ENCODE data around the gene CDH13. TPM values are rescaled to one million over a fixed set of nuclear protein-coding genes. Genes with fewer than 3 reads are reported as not detected.

The CDH13 gene
- total and polyA plus RNA-seq, 5 donors: 20.7 to 123 (median 93.6) TPM

GRCh38 chr16:82652826-82653225 lies 26.1 kb downstream of the CDH13 start:
- H3K4me3 ChIP-seq (ENCODE audit: low read length): no peak overlapping the region
- no peaks in the 10 kb centered on the region for H3K9me3 ChIP-seq (ENCODE audit: control insufficient read depth, low read length)
- no peak overlapping the region for H3K27ac ChIP-seq (ENCODE audit: low read length)
- intact Hi-C loops (cut with DNase I): no loop called here
- no peak for ATAC-seq
- H3K27me3 ChIP-seq (ENCODE audit: control insufficient read depth, insufficient read depth): no peaks in the 10 kb centered on the region
- DNase-seq: no peak
- 92% methylated on average over 4 of the region's 4 CpGs for WGBS
- peaks cover 7% of the 10 kb centered on the region for H3K4me1 ChIP-seq (ENCODE audit: control insufficient read depth, insufficient read depth, low read length)

GRCh38 chr16:82653550-82654511 lies 27.1 kb downstream of the CDH13 start:
- H3K4me1 ChIP-seq (ENCODE audit: control insufficient read depth, insufficient read depth, low read length): peaks cover 7% of the 10 kb centered on the region
- intact Hi-C loops (cut with DNase I): no loop called here

GRCh38 chr16:82655072-82655714 lies 28.4 kb downstream of the CDH13 start:
- H3K4me1 ChIP-seq (ENCODE audit: control insufficient read depth, insufficient read depth, low read length): peaks cover 7% of the 10 kb centered on the region
- ATAC-seq (peak in 1 of 2 donors; percentile 45), DNase-seq (no peak)
- 52% methylated on average over 6 of the region's 6 CpGs for WGBS
- intact Hi-C loops (cut with DNase I): no loop called here
- H3K27ac ChIP-seq (ENCODE audit: low read length): no peak overlapping the region
- no peak overlapping the region for H3K4me3 ChIP-seq (ENCODE audit: low read length)
- no peaks in the 10 kb centered on the region for H3K27me3 ChIP-seq (ENCODE audit: control insufficient read depth, insufficient read depth)
- no peaks in the 10 kb centered on the region for H3K9me3 ChIP-seq (ENCODE audit: control insufficient read depth, low read length)

More at GRCh38 chr16:82653550-82654511, 27.1 kb downstream of the CDH13 start:
- Histone ChIP-seq H3K27ac (ENCODE audit: low read length) (peak overlapping the region; percentile 54), H3K27me3 (ENCODE audit: control insufficient read depth, insufficient read depth) (no peaks in the 10 kb centered on the region), H3K9me3 (ENCODE audit: control insufficient read depth, low read length) (no peaks in the 10 kb centered on the region), H3K4me3 (ENCODE audit: low read length) (no peak overlapping the region)
- WGBS: 41% methylated on average over 11 of the region's 11 CpGs
- ATAC-seq (peak; percentile 61 to 79), DNase-seq (no peak)

DNA sequence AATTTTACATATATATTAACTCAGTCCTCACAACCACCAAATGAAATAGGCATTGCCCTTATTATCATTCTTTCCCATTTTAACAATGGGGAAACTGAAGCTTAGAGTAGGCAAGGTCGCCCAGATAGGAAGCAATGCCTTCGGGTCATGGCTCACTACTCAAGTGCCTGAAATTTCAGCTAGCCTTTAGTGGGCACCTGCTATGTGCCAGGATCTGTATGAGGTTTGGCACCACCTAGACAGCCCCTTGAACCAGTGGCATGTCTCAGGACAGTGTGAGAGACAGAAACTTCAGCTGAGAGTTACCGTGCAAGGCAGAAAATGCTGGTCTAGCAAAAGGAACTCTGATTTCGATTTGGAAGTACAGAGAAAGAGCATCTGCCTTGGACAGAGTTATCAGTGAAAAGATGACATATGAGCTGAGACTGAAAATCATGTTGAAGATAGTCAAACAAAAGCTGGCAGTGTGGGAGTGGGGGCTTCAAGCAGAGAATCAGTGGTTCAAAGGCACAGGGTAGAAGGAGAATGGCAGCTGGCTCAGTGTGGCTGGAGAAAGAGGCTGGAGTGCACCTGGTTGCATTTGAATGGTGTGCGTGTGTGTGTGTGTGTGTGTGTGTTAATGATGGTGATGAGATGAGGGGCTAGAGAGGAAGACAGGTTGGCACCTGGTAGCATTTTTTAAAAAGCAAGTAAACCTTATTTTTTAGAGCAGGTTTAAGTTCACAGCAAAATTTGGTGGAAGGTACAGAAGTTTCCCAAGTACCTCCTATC lies 29.1 kb downstream of the CDH13 start:
- Histone ChIP-seq H3K27ac (ENCODE audit: low read length) (peak overlapping the region; percentile 19), H3K27me3 (ENCODE audit: control insufficient read depth, insufficient read depth) (no peaks in the 10 kb centered on the region), H3K4me1 (ENCODE audit: control insufficient read depth, insufficient read depth, low read length) (peaks cover 7% of the 10 kb centered on the region), H3K4me3 (ENCODE audit: low read length) (no peak overlapping the region), H3K9me3 (ENCODE audit: control insufficient read depth, low read length) (no peaks in the 10 kb centered on the region)
- 67% methylated on average over 5 of the region's 5 CpGs for WGBS
- intact Hi-C loops (cut with DNase I): no loop called here
- no peak for DNase-seq
- ATAC-seq: no peak

GRCh38 chr16:82657239-82657638 lies 30.5 kb downstream of the CDH13 start:
- Histone ChIP-seq H3K9me3 (ENCODE audit: control insufficient read depth, low read length) (no peaks in the 10 kb centered on the region), H3K27me3 (ENCODE audit: control insufficient read depth, insufficient read depth) (no peaks in the 10 kb centered on the region), H3K27ac (ENCODE audit: low read length) (no peak overlapping the region), H3K4me1 (ENCODE audit: control insufficient read depth, insufficient read depth, low read length) (peaks cover 7% of the 10 kb centered on the region), H3K4me3 (ENCODE audit: low read length) (no peak overlapping the region)
- WGBS: 77% methylated on average over 2 of the region's 2 CpGs
- ATAC-seq: no peak
- intact Hi-C loops (cut with DNase I): no loop called here
- no peak for DNase-seq

DNA sequence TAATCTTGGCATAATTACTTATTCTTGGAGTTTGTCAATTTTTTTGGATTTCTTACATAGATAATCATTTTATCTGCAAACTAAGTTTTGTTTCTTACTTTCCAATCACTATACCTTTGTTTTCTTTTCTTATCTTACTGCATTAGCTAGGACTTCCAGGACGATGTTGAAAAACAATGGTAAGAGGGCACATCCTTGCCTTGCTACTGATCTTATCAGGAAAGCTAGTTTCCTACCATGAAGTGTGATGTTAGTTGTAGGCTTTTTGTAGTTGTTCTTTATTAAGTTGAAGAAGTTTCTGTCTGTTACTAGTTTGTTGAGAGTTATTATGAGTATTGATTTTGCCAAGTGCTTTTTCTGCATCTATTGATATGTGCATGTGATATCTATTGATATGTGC lies 31.0 kb downstream of the CDH13 start:
- H3K9me3 ChIP-seq (ENCODE audit: control insufficient read depth, low read length): no peaks in the 10 kb centered on the region
- no peaks in the 10 kb centered on the region for H3K27me3 ChIP-seq (ENCODE audit: control insufficient read depth, insufficient read depth)
- intact Hi-C loops (cut with DNase I): no loop called here
- DNase-seq (no peak), ATAC-seq (no peak)
- 55% methylated on average over 1 of the region's 1 CpG for WGBS
- H3K4me3 ChIP-seq (ENCODE audit: low read length): no peak overlapping the region
- peaks cover 7% of the 10 kb centered on the region for H3K4me1 ChIP-seq (ENCODE audit: control insufficient read depth, insufficient read depth, low read length)
- no peak overlapping the region for H3K27ac ChIP-seq (ENCODE audit: low read length)

GRCh38 chr16:82658796-82659195 lies 32.0 kb downstream of the CDH13 start:
- Histone ChIP-seq H3K9me3 (ENCODE audit: control insufficient read depth, low read length) (no peaks in the 10 kb centered on the region), H3K4me1 (ENCODE audit: control insufficient read depth, insufficient read depth, low read length) (peaks cover 2% of the 10 kb centered on the region), H3K27me3 (ENCODE audit: control insufficient read depth, insufficient read depth) (no peaks in the 10 kb centered on the region), H3K4me3 (ENCODE audit: low read length) (no peak overlapping the region), H3K27ac (ENCODE audit: low read length) (no peak overlapping the region)
- intact Hi-C loops (cut with DNase I): no loop called here
- ATAC-seq: no peak
- no peak for DNase-seq
- WGBS: 95% methylated on average over 2 of the region's 2 CpGs

DNA sequence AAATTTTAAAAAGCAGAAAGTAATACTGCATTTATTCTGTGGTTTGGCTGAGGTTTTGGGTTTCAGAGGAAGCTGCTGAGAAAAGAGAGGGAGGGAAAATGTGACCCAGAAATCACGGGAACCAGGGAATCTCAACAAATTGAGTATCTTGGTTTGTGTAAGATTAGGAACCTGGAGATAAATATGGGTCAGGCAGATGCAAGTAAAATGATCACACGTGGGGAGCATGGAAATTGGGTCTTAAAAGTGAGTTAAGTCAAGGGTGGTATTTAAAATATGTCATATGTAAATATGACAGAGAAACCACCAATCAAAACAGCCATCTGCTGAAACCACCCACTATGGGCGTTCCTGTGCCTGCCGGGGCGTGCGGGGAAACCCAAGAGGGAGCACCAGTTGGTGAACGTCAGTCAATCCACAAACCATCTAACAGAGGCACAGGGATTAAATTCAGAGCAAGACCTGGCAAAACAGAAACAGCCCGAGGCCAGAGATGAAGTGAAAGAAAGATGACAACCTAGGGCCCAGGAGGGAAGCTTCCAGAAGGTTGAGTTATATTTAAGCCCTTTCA lies 33.4 kb downstream of the CDH13 start:
- DNase-seq (peak in 1 of 3 donors; percentile 52), ATAC-seq (no peak)
- H3K4me1 ChIP-seq (ENCODE audit: control insufficient read depth, insufficient read depth, low read length): peaks cover 2% of the 10 kb centered on the region
- WGBS: 63% methylated on average over 8 of the region's 8 CpGs
- intact Hi-C loops (cut with DNase I): no loop called here
- H3K27me3 ChIP-seq (ENCODE audit: control insufficient read depth, insufficient read depth): no peaks in the 10 kb centered on the region
- no peak overlapping the region for H3K27ac ChIP-seq (ENCODE audit: low read length)
- H3K4me3 ChIP-seq (ENCODE audit: low read length): no peak overlapping the region
- no peaks in the 10 kb centered on the region for H3K9me3 ChIP-seq (ENCODE audit: control insufficient read depth, low read length)

DNA sequence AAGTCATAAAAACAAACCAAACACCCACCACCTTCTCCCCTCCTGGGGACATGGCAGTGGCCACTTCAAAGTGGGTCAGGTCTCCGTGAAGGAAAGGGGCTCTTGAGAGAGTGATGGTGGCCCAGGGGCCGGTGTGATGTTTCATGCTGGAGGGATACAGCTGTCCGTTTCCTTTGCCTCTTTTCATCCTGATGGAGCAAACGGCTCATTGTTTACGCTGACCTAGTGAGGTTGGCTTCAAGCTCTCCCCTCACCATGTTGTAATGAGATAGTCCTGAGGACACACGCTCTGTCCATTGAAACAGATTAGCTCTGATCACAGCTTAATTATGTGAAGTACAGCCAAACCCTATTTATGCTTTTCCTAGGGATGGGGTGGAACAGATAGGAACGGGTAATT lies 34.2 kb downstream of the CDH13 start:
- DNase-seq: no peak
- no peak for ATAC-seq
- H3K4me3 ChIP-seq (ENCODE audit: low read length): no peak overlapping the region
- no peak overlapping the region for H3K27ac ChIP-seq (ENCODE audit: low read length)
- H3K4me1 ChIP-seq (ENCODE audit: control insufficient read depth, insufficient read depth, low read length): no peaks in the 10 kb centered on the region
- intact Hi-C loops (cut with DNase I): no loop called here
- no peaks in the 10 kb centered on the region for H3K27me3 ChIP-seq (ENCODE audit: control insufficient read depth, insufficient read depth)
- WGBS: 86% methylated on average over 7 of the region's 7 CpGs
- H3K9me3 ChIP-seq (ENCODE audit: control insufficient read depth, low read length): no peaks in the 10 kb centered on the region

DNA sequence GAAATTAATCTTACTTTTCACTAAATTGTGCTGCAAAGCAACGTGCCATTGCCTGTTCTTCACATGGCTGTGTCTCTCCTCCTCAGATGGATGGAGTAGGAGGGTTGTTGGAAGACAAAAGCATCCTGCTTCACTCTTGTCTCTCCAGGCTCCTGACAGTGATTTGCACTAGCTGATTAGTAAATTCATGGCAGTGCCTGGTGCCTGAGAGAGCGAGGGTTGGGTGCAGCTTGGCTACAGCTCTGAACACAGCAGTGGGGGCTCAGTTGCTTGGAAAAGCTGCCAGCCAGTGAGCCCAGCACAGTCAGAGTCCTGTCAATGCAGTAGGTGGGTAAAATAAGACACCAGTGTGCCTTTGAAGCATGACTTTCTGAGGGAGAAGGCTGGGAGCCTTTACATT lies 37.4 kb downstream of the CDH13 start:
- no peak for ATAC-seq
- no peaks in the 10 kb centered on the region for H3K9me3 ChIP-seq (ENCODE audit: control insufficient read depth, low read length)
- H3K4me1 ChIP-seq (ENCODE audit: control insufficient read depth, insufficient read depth, low read length): no peaks in the 10 kb centered on the region
- WGBS: 87% methylated on average over 2 of the region's 2 CpGs
- H3K27ac ChIP-seq (ENCODE audit: low read length): no peak overlapping the region
- intact Hi-C loops (cut with DNase I): no loop called here
- no peak for DNase-seq
- H3K4me3 ChIP-seq (ENCODE audit: low read length): no peak overlapping the region
- H3K27me3 ChIP-seq (ENCODE audit: control insufficient read depth, insufficient read depth): no peaks in the 10 kb centered on the region
